NB4 (cell line): ENCODE results near the gene SHC1.

ENCODE experiments used
- DNase-seq: peaks from one replicate; pipeline ENCODE4 v3.0.0; 2010; ENCODE audit warnings: low read depth
- H3K4me3 ChIP-seq: one replicate; pipeline ENCODE4 v1.5.1; 2011; ENCODE audit warnings: mild to moderate bottlenecking, low read depth, low read length, moderate library complexity
- MYC ChIP-seq: IDR thresholded peaks from 2 replicates; pipeline ENCODE4 v1.6.1; 2011; ENCODE audit warnings: low read depth, low read length
- POLR2A ChIP-seq: IDR thresholded peaks from 2 replicates; pipeline ENCODE4 v1.6.1; 2011; ENCODE audit warnings: mild to moderate bottlenecking; ENCODE audit not compliant: insufficient read length; ENCODE audit errors: extremely low read depth
- TF ChIP-seq, protein P1 (sequence below): IDR thresholded peaks from one replicate; pipeline ENCODE4 v1.5.1; 2012; ENCODE audit warnings: low read depth, low read length
- TF ChIP-seq, protein P2 (sequence below): IDR thresholded peaks from 2 replicates; pipeline ENCODE4 v1.6.1; 2011; ENCODE audit warnings: low read depth, low read length

The SHC1 gene

DNA sequence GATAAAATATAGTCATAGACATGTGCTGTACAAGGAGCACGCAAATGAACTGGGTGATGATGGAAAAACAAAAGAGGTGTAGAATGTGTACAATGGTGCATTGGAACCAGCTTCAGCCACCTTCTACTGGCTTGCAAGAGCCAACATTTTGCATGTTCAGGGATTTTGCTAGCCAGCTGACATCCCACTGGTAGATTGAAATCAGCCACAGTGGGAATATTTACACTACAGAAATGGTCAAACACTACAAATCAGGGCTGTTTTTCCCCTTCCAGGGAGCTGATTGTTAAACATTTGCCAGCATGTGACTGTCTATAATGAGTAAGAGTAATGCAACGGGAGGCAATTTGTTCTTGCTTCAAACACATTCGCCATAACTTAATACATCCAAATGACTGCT lies 57.3 kb downstream of the SHC1 start:
- DNase-seq = no peak
- H3K4me3 ChIP-seq = no peak overlapping the region
- TF ChIP-seq, protein P1, sequence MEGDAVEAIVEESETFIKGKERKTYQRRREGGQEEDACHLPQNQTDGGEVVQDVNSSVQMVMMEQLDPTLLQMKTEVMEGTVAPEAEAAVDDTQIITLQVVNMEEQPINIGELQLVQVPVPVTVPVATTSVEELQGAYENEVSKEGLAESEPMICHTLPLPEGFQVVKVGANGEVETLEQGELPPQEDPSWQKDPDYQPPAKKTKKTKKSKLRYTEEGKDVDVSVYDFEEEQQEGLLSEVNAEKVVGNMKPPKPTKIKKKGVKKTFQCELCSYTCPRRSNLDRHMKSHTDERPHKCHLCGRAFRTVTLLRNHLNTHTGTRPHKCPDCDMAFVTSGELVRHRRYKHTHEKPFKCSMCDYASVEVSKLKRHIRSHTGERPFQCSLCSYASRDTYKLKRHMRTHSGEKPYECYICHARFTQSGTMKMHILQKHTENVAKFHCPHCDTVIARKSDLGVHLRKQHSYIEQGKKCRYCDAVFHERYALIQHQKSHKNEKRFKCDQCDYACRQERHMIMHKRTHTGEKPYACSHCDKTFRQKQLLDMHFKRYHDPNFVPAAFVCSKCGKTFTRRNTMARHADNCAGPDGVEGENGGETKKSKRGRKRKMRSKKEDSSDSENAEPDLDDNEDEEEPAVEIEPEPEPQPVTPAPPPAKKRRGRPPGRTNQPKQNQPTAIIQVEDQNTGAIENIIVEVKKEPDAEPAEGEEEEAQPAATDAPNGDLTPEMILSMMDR = no peak
- no peak for TF ChIP-seq MYC
- TF ChIP-seq POLR2A = no peak
- TF ChIP-seq, protein P2, sequence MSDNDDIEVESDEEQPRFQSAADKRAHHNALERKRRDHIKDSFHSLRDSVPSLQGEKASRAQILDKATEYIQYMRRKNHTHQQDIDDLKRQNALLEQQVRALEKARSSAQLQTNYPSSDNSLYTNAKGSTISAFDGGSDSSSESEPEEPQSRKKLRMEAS = no peak

DNA sequence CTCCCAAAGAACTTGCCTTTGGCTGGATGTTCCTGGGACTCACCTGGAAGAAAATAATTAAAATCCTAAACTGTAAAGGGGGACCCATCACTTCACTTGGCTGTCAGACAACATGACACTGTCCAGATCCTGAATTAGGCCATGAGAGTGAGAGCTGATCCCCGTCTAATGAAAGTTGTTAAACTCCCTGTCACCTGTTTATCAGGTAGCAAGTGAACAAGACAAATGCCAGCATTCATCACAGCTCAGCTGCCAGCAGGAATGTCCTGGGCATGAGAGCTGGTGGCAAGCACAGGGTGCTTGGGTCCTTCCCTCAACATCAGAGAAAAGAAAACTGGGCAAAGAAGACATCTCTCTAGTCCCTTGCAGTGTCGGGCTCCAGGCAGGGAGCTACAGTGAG lies 57.8 kb downstream of the SHC1 start:
- TF ChIP-seq, protein P1 = no peak
- no peak for TF ChIP-seq MYC
- no peak for TF ChIP-seq POLR2A
- TF ChIP-seq, protein P2 = no peak
- no peak for DNase-seq
- no peak overlapping the region for H3K4me3 ChIP-seq
